ENCODE results near the gene TUBA4B.
"Not testable (repeated sequence)": the region's sequence is repeated elsewhere in the genome, so short reads cannot be mapped to it uniquely, and the experiment has no call there.

TUBA4B gene

DNA sequence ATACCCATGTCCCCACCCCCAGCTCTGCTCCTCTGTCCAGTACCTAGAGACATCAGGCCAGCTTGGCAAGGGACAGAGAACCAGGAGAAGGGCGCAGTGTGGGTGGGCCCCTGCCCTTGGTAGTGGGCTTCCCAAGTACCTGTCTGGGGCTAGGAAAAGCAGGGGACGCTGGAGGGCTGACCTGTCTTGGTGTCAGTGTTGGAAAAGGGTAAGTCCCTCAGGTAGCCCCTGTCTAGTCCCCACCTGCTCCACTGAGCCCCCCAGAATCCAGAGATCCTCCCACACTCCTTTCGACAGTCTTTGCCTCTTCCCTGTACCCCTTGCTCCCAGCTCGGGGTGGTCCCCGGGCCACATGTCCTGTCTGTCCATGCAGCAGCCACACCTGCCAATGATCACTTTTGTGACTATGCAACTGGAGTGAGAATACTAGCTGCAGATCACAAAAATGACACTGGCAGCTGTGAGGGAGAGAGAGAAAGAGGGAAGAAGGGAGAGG lies 40.7 kb downstream of the TUBA4B start:
- DNase-seq, result no peak

DNA sequence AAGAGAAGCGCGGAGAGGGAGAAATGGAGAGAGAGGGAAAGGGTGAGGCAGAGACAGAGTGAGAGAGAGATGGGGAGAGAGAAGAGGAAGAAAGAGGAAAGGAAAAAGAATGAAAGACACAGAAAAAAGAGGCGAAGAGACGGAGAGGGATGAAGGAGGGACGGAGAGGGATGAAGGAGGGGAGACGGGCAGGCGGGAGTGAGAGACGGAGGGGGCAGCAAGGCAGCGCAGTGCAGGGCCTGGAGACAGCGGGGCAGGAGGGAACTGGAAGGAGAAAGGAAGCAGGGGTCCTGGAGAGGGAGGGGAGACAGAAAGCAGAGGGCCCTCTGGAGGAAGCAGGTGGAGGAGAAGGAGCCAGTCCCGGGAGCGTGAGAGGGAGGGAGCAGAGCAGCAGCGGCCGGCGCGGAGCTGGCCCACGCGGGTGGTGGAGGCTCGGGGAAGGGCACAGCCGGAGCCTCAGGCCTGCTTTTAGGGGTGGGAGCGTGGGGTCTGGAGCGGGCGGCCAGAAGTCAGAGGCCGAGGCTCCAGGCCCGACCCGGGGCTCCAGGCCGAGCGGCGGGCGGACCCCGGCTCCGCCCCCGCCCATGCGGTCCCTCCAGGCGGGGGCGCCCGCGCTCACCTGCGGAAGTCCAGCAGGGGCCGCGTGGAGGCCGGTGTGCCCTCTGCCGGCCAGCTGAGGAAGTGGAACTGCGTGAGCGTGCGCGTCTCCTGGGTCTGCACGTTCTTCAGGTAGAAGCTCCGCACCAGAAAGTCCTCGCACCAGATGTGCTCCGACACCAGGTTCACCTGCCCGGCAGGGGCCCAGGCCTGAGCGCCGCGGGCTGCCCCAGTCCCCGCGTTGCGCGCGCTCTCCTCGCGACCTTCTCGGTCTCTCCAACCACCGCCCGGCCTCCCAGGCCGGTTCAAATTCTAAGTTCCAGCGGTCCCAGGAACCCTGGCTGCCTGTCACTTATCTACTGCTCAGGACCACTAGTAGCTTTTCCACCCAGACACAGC lies 41.6 kb downstream of the TUBA4B start:
- peak; percentile 69 for DNase-seq

DNA sequence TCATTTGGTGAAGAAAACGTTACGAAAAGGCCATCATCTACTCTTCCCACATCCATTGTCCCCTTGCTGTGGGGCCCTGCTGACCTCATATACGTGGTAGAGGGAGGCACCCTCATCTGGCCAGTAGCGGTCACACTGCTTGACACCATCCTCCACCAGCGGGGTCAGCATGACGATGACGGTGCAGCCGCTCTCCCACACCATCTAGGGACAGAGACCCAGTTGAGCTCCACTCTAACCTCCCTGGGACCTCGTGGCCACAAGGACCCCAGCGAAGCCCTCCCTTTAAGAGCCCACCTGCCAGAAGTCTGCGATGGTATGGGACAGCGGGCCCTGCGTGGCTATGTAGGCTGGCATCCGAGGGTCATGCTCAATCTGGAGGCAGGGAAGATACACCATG lies 43.1 kb downstream of the TUBA4B start:
- no peak for DNase-seq

DNA sequence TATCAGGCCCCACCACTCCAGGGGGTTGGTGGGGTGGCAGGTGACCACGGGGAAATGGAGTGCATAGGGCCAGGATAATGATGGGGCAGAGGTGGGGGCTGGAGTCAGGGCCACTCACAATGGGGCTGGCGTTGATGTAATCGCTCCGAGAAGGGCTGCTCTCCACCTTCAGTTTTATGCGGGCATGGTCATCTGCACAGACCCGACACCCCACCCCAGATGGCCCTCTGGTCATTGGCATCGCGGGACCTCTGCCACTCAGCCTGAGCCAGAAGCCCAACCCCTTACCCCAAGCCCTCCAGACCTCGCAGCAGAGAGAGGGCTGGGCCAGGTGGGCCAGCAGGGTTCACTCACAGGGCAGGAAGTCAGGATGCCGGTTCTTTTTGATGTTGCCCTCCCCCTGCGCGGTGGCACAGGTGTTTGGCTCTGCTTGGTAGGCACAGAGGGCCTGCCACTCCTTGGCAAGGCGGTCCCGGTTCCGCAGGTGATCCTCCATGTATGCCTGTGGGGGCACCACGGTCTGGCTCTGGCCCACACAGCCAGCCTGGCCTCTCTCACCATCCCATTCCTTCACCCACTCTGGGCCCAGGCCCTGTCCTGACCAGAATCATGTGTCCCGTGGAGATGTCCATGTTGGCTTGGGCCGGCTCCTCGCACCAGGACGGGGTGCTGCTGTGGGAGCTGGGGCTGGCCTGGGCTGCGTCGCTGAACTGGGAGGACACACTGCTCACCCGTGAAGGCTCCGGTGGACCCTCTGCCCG lies 43.8 kb downstream of the TUBA4B start:
- no peak for DNase-seq

DNA sequence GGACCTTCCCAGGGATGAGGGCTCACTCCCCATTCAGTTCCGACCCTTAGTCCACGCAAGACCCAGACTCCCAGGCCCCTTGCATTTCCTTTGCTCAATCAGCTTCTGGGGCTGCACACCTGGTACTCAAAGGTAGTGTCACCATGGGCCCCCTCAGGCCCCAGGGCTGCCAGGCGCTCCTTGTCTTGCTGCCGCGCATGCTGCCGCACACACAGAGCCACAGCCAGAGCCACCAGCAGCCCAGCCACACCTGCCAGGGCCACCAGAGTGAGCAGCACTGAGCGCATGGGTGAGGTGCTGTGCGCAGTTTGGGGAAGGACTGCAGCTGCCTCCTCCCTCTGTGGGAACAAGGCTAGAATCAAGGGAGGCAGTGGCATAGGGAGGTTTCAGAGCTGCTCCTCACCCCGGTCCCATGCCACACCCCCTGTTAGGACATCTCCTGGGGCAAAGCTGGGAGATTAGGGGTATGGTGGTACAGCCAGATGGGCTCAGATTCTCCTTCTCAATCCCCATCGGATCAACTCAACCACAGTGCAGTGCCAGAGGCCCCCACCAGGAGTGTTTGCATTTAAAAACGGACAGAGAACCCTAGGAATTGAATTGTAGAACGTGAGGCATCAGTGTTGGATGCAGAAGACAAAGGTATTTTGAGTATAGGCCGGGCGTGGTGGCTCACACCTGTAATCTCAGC lies 44.9 kb downstream of the TUBA4B start:
- no peak for DNase-seq

DNA sequence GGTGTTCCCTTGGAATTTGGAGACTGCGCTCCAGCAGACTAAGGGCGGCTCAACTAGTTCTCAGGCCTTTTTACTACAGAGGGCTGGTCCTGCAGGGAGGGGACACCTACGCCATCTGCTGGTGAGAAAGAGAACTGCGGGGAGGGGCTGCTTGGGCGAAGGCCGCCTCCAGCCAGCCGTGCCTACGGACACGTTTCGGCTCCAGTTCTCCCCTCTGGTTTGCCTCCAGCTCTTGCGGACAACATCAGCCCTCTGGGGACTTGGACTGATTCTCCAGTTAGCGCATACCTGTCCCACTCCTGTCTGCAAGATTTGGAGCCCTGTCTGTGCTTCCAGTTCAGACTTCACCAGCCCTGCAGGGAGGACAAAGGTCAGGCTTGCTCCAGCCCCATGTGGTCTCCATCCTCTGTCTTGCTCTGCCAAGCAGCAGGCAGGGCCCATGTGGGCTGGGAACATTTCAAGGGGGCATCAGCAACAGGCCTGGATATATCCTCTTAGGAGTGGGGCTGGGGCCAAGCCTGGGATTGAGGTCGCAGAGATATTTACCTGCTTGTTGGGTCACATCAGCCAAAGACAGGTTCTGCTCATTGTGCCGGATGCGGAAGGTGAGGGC lies 45.8 kb downstream of the TUBA4B start:
- DNase-seq, result no peak

DNA sequence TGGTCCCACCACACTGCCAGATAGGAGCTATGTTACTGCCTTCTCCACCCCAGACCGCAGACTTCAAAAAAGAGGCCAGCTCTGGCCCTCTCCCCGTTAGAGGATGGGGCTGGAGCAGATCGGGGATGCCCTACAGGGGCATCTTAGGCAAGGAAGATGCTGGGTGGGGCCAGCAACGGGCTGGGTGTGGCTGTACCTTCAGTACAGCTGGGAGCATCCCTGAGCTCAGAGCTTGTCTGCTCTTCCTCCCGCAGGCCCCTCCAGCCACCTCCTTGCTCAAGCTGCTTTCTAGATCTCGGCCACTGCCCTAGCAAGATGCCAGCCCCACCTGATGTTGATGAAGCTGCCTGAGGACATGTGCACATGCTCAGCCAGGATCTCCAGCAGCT lies 46.3 kb downstream of the TUBA4B start:
- no peak for DNase-seq

DNA sequence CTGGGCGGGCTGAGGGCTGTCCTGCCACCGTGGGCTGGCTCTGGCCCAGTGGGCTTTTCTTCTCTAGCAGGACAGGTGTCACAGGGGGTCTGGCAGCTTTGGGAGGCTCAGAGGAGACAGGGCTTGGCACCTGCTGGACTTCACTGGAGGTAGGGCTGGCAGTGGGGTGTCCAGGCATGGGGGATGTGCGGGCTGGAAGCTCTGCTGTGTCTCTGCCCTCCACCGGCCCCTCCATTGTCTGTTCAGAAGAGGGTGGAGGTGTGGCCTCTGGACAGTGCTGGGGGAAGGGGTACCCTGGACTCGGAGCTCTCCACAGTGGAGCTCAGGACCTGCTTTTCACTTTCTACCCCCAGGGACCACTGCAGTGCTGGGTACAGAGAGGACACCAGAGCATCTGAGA lies 47.0 kb downstream of the TUBA4B start:
- no peak for DNase-seq

DNA sequence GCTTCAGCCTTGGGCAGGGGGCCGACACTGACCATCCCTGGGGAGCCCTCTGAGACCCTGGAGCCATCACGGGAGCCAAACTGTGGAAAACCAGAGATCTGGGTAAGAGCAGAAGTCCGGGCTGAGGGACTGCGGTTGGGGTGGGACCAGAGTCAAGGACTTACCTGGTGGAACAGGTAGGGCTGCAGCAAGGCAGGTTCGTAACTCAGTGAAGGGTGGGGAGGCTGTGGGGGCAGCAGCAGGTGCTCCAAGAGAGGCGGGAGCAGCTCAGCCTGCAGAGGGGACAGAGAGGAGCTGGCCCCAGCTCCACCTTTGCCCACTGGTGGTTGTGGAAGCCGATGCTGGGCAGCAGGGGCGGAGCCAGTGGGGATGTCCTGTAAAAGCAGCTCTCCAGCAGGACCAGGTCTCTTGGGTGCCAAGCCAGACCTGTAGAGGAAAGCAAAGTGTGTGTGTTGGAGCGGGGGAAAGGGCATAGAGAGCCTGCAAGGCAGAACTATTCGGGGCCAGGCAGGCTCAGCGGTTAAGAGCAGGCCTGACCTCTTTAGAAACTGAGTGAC lies 49.4 kb downstream of the TUBA4B start:
- no peak for DNase-seq

DNA sequence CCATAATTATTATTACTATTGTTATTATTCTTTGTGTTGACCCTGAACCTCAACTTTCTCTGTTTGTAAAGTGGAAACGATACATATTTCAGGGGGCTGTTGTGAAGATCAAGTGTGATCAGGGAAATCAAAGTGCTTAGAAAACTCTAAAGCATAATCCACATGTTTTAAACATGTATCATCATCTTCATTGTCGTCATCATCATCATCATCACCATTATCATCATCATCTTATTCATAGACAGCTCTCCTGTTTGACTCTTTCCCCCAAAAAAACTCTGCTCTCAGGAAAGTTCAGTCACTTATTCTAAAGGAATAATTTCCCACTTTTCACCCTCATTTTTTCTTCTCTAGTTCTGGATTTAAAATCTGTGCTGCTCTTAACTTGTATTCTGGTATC lies 51.2 kb downstream of the TUBA4B start:
- DNase-seq, result no peak

DNA sequence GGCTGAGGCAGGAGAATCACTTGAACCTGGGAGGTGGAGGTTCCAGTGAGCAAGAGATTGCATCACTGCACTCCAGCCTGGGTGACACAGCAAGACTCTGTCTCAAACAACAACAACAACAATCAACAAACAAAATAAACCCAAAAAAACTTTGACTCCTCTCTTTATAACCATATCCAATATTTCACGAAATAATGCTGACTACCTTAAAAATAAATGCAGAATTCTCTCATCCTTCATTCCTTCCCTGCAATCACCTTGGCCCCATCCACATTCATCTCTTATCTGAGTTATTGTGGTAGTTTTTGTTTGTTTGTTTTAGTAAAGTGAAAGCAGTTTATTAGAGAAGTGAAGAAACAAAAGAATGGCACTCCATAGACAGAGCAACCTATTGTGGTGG lies 53.0 kb downstream of the TUBA4B start:
- DNase-seq, result no peak

DNA sequence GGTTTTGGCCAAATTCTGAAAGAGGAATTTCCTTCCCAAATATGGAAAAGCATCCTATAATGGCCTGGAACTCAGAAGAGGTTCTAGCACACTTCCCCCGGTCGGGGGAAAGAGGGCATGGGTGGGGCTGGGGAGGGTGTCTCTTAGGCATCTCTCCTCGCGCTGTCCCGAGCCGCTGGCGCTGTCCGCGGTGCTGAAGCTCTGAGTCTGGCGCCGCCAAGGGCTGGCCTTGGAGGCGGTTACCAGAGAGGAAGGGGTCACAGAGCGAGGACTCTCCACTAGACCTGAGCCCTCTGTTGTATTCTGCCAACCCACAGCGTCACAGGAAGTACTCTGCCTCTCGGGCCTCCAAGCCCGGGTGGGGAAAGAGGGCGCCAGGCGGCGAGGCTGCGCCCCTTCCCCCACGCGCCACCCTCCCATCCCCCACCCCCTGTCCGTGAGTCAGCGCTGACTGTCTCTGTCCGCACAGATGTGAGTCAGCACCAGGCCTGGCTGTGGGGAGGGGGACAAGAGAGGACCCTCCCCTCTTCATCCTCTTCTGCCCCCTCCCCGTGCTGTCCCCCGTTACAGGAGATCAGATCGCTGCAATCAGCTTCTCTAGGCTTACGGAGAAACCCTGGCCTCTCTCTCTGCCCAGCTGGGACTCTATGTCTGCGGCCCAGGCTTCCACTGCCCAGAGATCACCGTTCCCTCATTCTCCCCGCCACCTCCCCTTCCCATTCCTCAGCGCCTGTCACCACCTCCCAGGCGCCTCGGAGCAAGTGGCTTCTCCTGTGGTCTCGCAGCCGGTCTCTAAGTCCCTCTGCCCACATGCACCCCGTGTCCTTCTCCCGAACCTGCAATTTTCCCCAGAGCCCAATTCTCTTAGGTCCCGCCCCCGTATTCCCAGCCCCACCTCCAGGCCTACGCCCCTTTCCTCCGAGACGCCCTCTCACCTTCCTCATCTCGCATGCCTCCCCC lies 55.4 kb downstream of the TUBA4B start:
- no peak for DNase-seq

DNA sequence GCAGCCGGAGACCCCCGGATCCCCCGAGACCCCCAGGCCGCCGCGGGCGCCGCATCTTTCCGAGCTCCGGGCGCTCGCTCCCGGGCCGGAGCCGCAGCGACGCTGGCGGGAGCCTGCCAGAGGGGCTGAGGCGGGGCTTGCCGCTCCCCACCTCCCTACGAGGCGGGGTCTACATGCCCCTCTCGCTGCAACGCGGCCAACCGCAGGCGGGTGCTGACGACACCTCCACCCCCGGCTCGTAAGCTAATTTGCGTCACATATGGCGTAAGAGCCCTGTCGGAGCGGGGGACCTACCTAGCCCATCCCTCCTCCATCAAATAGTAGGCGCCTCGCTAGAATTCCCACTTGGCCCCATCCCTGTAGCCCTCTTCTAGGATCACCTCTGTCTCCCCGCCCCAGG lies 56.2 kb downstream of the TUBA4B start, which contains the start of gene PTPRN:
Gene PTPRN, minus strand, starts transcription at position 124 of the 400 bp plus-strand sequence. Its CDS starts 69 bp downstream, at position 55.
- peak; percentile 85 for DNase-seq

DNA sequence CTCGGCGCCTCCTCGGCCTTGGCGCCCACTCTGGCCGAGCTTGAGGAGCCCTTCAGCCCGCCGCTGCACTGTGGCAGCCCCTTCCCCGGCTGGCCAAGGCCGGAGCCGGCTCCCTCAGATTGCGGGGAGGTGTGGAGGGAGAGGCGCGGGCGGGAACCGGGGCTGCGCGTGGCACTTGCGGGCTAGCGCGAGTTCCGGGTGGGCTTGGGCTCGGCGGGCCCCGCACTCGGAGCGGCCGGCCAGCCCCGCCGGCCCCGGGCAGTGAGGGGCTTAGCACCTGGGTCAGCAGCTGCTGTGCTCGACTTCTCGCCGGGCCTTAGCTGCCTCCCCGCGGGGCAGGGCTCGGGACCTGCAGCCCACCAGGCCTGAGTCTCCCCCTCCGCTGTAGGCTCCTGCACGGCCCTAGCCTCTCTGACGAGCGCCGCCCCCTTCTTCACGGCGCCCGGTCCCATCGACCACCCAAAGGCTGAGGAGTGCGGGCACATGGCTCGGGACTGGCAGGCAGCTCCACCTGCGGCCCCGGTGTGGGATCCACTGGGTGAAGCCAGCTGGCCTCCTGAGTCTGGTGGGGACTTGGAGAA lies 59.7 kb downstream of the TUBA4B start:
- not testable (repeated sequence) for DNase-seq

DNA sequence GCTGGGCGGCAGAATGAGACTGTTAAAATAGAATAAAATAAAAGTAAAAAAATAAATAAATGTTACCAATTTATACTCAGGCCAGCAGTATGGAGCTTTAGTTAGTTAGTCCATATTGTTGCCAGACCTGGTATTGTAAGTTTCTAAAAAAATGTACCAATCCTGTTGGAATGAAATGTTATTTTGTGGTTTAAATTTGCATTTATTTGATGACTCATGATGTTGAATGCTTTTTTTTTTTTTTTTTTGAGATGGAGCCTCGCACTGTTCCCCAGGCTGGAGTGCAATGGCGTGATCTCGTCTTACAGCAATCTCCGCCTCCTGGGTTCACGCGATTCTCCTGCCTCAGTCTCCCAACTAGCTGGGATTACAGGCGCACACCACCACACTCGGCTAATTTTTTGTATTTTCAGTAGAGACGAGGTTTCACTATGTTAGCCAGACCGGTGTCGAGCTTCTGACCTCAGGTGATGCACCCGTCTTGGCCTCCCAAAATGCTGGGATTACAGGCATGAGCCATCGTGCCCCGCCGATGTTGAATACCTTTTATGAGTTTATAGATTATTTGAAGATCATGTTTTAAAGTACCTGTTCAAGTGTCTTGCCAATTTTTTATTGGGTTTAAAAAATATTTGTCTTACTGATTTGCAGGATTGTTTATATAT lies 61.9 kb downstream of the TUBA4B start:
- DNase-seq, result no peak

All from NCI-H2171 (cell line).